UCSD-AML1 (cell line): ENCODE measurements around the gene SAA1.

Source experiments
- DNase-seq: peaks from one replicate; lab custom pipeline; 2025; ENCODE audit not compliant: unreplicated experiment; lab: John Stamatoyannopoulos, UW

The SAA1 gene

DNA sequence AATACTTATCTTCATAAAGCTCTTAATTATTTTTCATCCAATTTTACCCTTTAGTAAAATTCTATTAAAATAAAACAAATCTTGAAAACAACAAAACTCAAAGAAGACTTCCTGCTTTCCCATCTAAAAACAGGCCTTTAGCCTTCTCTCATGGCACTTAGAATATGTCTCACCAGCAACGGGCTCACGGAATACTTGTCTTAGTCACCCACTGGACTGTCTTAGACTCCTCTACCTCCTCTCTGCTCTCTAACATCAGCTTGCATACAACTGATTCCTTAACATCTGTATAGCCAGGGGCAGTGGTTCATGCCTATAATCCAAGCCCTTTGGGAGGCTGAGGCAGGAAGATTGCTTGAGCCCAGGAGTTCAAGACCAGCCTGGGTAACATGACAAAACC is 42.2 kb downstream of the SAA1 start:
- DNase-seq = no peak

DNA sequence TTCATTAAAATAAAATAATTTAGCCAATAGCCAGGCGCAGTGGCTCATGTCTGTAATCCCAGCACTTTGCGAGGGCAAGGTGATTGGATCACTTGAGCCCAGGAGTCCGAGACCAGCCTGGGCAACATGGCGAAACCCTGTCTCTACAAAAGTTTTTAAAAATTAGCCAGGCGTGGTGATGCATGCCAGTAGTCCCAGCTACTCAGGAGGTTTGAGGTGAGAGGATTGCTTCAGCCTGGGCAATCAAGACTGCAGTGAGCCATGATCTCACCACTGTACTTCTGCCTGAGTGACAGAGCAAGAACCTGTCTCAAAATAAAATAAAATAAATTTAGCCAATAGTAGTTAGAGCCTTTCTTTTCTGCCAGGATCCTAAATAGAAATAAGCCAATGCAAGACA is 43.6 kb downstream of the SAA1 start:
- no peak for DNase-seq

DNA sequence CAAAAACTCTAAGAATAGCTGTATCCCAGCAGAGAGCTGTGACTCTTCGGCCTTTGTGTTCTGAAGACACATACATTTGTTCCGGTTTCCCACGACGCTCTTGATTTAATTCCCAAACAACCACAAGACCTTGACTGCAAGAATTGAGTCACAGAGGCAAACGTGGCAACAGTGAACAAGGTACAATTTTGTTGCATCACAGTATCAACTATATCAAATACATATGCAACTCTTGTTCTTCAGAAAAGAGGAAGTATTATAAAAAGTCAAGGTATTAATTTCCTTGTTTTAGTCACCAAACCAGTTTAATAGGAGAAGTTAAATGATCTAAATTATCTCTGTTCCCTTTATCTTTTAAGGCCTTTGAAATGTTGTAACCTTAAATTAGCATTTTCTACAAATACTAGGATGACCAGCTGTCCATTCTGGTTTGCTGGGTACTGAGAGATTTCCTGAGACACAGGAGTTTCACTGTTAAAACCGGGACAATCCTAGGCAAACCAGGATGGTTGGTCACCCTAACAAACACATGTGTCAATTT is 44.8 kb downstream of the SAA1 start:
- no peak for DNase-seq

DNA sequence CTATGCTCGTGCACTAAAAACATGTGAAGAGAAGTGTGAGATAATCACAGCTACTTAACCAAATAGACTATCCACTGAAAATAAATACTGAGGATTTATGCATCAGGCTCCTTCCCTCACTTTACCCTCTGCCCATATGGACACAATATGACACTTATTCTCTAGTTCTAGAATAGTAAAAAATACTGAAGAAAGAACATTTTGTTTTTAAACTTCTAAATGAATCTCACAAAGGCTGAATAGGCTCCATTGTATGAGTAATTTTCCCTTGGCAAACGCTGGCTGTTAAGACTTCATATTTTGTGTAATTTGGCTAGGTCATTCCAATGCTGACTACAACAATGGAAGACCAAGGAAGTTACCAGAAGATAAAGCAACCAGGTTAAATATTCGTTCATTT is 45.9 kb downstream of the SAA1 start:
- no peak for DNase-seq

DNA sequence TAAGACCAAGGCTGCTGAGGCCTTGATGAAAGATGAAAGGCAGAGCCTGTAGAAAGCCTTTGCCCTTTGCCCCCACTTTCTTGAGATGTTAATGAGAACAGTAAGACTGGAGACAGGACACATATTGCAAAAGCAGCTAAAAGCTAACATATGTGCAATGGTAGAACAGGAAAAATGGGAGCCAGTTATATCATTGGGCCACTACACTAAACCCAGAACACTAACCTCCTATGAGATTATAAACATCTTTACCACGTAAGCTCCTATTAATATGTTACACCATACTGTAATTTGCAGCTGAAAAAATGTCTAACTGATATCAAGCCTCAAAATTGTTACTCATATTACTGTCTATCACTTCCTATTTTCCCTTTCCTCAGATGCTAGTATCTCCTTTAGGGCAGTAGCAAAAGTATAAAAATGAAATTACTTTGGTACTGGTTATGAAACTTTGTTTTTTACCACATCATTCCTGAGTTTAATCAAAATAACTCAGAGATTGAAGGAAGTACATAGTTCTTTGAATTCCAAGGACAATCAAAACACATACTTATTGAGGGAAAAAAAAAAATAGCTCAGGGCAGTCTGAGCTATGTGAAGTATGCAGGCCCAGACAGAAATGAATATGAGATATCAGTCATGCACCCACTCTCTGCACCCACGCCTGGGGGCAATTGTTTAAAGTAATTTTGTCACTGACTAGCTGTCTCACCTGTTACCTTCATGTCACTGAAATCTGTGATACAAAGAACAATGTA is 46.8 kb downstream of the SAA1 start:
- DNase-seq = no peak

DNA sequence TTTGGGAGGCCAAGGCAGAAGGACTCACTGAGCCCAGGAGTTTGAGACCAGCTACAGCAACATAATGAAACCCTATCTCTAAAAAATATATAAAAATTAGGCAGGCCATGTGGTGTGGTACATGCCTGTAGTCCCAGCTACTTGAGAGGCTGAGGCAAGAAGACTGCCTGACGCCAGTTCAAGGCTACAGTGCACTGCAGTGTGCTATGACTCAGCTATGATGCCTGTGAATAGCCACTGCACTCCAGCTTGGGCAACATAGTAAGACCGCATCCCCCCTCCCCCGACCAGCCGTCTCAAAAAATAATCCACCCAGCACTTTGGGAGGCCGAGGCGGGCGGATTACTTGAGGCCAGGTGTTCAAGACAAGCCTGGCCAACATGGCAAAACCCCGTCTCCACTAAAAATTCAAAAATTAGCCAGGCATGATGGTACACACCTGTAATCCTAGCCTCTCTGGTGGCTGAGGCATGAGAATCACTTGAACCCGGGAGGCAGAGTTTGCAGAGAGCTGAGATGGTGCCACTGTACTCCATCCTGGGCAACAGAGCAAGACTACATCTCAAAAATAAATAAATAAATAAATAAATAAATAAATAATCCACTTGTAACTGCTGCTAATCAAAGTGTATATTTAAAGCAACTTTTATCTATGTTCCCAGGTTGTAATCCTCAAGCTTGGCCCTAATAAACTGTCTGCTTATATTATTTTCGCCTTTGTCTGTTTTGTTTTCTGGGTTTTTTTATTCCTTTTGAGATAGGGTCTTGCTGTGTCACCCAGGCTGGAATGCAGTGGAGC is 48.1 kb downstream of the SAA1 start:
- no peak for DNase-seq

DNA sequence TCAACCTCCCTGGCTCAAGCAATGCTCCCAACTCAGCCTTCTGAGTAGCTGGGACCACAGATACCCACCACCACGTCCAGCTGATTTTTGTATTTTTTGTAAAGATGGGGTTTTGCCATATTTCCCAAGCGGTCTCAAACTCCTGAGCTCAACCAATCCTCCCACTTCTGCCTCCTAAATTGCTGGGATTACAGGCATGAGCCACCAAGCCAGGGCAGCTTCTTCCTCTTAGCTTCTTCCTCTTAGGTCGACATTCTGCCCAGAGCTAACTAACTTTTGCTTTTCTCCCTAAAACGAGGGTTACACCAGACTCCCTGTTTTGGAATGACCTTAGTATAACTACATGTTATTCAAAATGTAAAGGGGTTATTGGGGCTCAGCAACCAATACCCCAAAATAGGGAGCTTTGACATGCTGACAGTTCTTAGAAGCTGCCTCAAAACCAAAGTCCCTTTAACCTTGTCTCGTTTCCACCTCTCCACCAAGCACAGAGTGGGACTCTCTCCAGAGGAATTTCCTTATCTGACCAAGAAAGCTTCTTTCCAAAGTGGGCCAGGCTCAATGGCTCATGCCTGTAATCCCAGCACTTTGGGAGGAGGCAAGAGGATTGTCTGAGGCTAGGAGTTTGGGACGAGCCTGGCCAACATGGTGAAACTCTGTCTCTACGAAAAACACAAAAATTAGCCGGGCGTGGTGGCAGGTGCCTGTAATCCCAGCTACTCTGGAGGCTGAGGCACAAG is 48.9 kb downstream of the SAA1 start:
- no peak for DNase-seq

DNA sequence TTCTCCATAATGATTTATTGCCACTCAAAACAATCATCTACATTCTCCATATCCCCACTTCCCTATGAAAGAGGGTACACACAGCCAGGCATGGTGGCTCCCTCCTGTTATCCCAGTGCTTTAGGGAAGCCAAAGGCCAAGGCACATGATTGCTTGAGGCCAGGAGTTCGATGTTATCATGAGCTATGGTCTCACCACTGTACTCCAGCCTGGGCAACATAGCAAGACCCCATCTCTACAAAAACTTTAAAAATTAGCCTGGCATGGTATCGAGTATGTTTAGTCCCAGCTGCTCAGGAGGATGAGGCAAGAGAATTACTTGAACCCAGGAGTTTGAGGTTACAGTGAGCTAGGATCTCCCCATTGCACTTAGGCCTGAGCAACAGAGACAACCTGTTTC is 49.8 kb downstream of the SAA1 start:
- DNase-seq = no peak

DNA sequence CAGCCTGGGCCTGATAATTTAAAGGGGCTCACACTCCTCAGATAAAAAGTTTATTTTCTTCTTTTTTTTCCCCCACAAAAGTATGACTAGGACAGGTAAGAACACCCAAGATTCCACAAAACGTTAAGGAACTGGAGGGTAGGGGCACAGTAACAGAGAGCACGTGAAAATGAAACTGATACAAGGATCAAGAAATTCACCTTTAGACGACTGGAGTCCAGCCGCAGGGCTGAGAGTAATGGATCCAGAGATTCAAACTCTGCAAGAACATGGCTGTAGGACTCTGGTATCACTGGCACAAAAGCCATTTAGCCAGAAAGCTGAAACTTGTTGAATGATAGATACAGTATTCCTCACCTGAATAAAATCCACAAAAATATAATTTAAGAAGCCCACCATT is 51.5 kb downstream of the SAA1 start:
- DNase-seq = no peak
